Left kidney (tissue), 2 donors: ENCODE measurements around the gene DNM2. TPM values are rescaled to one million over a fixed set of nuclear protein-coding genes. Genes with fewer than 3 reads are reported as not detected.

ENCODE experiments used
- DNase-seq: peaks from one replicate; pipeline ENCODE4 v3.0.0-alpha.2; 2013
- polyA plus RNA-seq: library from polyadenylated mRNA; unstranded; fragments of 120-200 nt; gene quantifications from one replicate; pipeline ENCODE4 v1.2.1, GENCODE V29; 2013; ENCODE audit not compliant: insufficient read length

Gene DNM2
- polyA plus RNA-seq, 1 donor, result 155 TPM

GRCh38 chr19:10815007-10815536 is 97.2 kb downstream of the DNM2 start:
- no peak for DNase-seq

- no peak for DNase-seq
Measured at GRCh38 chr19:10815969-10816644, 98.2 kb downstream of the DNM2 start.

- no peak for DNase-seq
Measured at GRCh38 chr19:10816691-10817090, 98.8 kb downstream of the DNM2 start.

- no peak for DNase-seq
Measured at GRCh38 chr19:10817291-10818038, 99.6 kb downstream of the DNM2 start.

GRCh38 chr19:10818301-10819123 is 100.6 kb downstream of the DNM2 start:
- DNase-seq, result no peak

- no peak for DNase-seq
Measured at GRCh38 chr19:10819124-10820060, 101.5 kb downstream of the DNM2 start.

- no peak for DNase-seq
Measured at GRCh38 chr19:10820173-10820572, 102.3 kb downstream of the DNM2 start.

- no peak for DNase-seq
Measured at GRCh38 chr19:10823690-10824089, 105.8 kb downstream of the DNM2 start.

GRCh38 chr19:10826231-10826630 is 108.4 kb downstream of the DNM2 start:
- no peak for DNase-seq

GRCh38 chr19:10826846-10827245 is 109.0 kb downstream of the DNM2 start:
- no peak for DNase-seq

GRCh38 chr19:10828981-10829821 is 111.3 kb downstream of the DNM2 start:
- no peak for DNase-seq

- no peak for DNase-seq
Measured at GRCh38 chr19:10829967-10830366, 112.1 kb downstream of the DNM2 start.

- no peak for DNase-seq
Measured at GRCh38 chr19:10830370-10830769, 112.5 kb downstream of the DNM2 start.

- DNase-seq, result no peak
Measured at GRCh38 chr19:10830931-10831779, 113.3 kb downstream of the DNM2 start.

GRCh38 chr19:10831987-10832938 is 114.4 kb downstream of the DNM2 start:
- no peak for DNase-seq

- DNase-seq, result no peak
Measured at GRCh38 chr19:10832939-10833296, 115.0 kb downstream of the DNM2 start.

- DNase-seq, result no peak
Measured at GRCh38 chr19:10835089-10835753, 117.3 kb downstream of the DNM2 start.
